K562 (cell line): Measurements from ENCODE around the gene PILRA. TPM values are rescaled to one million over a fixed set of nuclear protein-coding genes. Genes with fewer than 3 reads are reported as not detected.
A peak's percentile ranks its signal among the peaks of the same experiment; 100 is the strongest.

Source experiments
- ATAC-seq: fragments of 200-7000 bp; cut with Tn5 transposase; 3 replicates; pipeline ENCODE4 v1.9.1; 2020; ENCODE audit warnings: moderate library complexity
- BruUV-seq: library from RNA; stranded (reverse); fragments of 400-500 nt; replicated peaks from 2 replicates; lab custom pipeline; 2021; lab: Mats Ljungman, UMichigan
- CTCF ChIA-PET: fragments of 300-600 bp; formaldehyde crosslinking; extraction: SDS; loops from one replicate; lab custom pipeline; 2021; ENCODE audit warnings: low intra/inter-chr PET ratio; lab: Yijun Ruan, JAX
- POLR2A ChIA-PET: fragments of 300-600, 350-650 bp; sonication (Branson Sonifier 250); formaldehyde crosslinking; extraction: SDS; loops from one replicate; lab custom pipeline; 2021; ENCODE audit warnings: antibody characterized with exemption, inconsistent platforms; lab: Yijun Ruan, JAX
- DNase-seq, 4 experiments: peaks; one replicate each; pipeline versions ENCODE4 v3.0.0 to v3.0.0-alpha.2; 2011 to 2018; ENCODE audit warnings: low spot score in 3 of 4, mixed read lengths in 3 of 4; ENCODE audit errors: extremely low read depth in 1 of 4
- FAIRE-seq: peaks from 2 replicates; lab custom pipeline; 2011; peaks lifted over from hg19 to GRCh38; lab: Jason Lieb, UNC
- H2AFZ ChIP-seq: 2 replicates; pipeline ENCODE4 v1.6.0; 2011; ENCODE audit warnings: low read depth, low read length, control low read depth, inconsistent platforms
- H3K27ac ChIP-seq: fragments of 200-600 bp; 3 replicates; pipeline ENCODE4 v1.8.0; 2011; ENCODE audit warnings: low read depth, mild to moderate bottlenecking, control low read depth, inconsistent platforms, low read length, moderate library complexity, mixed read lengths; ENCODE audit errors: extremely low read depth
- H3K27me3 ChIP-seq, 2 experiments: fragments of 300-600 bp in 1 of 2; 2 replicates in 1 of 2; 3 replicates in 1 of 2; pipeline versions ENCODE4 v1.6.0 to v1.8.0; 2011; ENCODE audit warnings: inconsistent platforms in 2 of 2, low read length in 2 of 2, mild to moderate bottlenecking in 1 of 2, mixed read lengths in 1 of 2, moderate library complexity in 1 of 2; ENCODE audit not compliant: control insufficient read depth in 2 of 2, insufficient read depth in 2 of 2
- H3K36me3 ChIP-seq: fragments of 300-600 bp; 3 replicates; pipeline ENCODE4 v1.8.0; 2011; ENCODE audit warnings: mild to moderate bottlenecking, low read length, inconsistent platforms; ENCODE audit not compliant: control insufficient read depth, insufficient read depth
- H3K4me1 ChIP-seq, 2 experiments: fragments of 200-600 bp in 1 of 2; replicated peaks in 1 of 2; 2 replicates in 1 of 2; 3 replicates in 1 of 2; pipeline versions ENCODE4 v1.5.1 to v1.8.0; 2011; ENCODE audit warnings: inconsistent platforms in 2 of 2, low read length in 2 of 2, mild to moderate bottlenecking in 1 of 2, mixed read lengths in 1 of 2, moderate library complexity in 1 of 2; ENCODE audit not compliant: control insufficient read depth in 2 of 2, insufficient read depth in 2 of 2
- H3K4me2 ChIP-seq: 2 replicates; pipeline ENCODE4 v1.6.1; 2011; ENCODE audit warnings: low read length, control low read depth, inconsistent platforms, mixed read lengths; ENCODE audit not compliant: insufficient read depth
- H3K4me3 ChIP-seq: fragments of 200-600 bp; sonication (generic), shearing (Covaris generic); 2 replicates; pipeline ENCODE4 v1.5.1; 2016; ENCODE audit warnings: control low read depth, inconsistent platforms
- H3K79me2 ChIP-seq: fragments of 200-600 bp; 3 replicates; pipeline ENCODE4 v1.8.0; 2011; ENCODE audit warnings: low read length, inconsistent platforms; ENCODE audit not compliant: control insufficient read depth, insufficient read depth
- H3K9ac ChIP-seq, 2 experiments: 2 replicates each; pipeline versions ENCODE4 v1.6.0 to v1.6.1; 2011; ENCODE audit warnings: low read depth in 2 of 2, low read length in 2 of 2, control low read depth in 1 of 2, inconsistent platforms in 1 of 2, mild to moderate bottlenecking in 1 of 2, mixed read lengths in 1 of 2; ENCODE audit not compliant: insufficient read depth in 1 of 2
- H3K9me1 ChIP-seq: one replicate; pipeline ENCODE4 v1.6.0; 2011; ENCODE audit warnings: inconsistent platforms, mild to moderate bottlenecking, low read length, moderate library complexity; ENCODE audit not compliant: control insufficient read depth, insufficient read depth
- H3K9me3 ChIP-seq: replicated peaks from 2 replicates; pipeline ENCODE4 v1.5.1; 2011; ENCODE audit warnings: low read depth, low read length, inconsistent platforms; ENCODE audit not compliant: control insufficient read depth, insufficient read depth
- H4K20me1 ChIP-seq: replicated peaks from 2 replicates; pipeline ENCODE4 v1.6.1; 2011; ENCODE audit warnings: low read length, inconsistent platforms, mixed read lengths; ENCODE audit not compliant: control insufficient read depth, insufficient read depth
- POLR2AphosphoS2 ChIP-seq: IDR thresholded peaks from 2 replicates; pipeline ENCODE4 v1.6.1; 2012; ENCODE audit warnings: low read length, improper control_type of control experiment
- ZBTB33 ChIP-seq: sonication (generic); formaldehyde crosslinking; IDR thresholded peaks from 2 replicates; pipeline ENCODE4 v1.8.1; 2023; ENCODE audit warnings: mild to moderate bottlenecking, missing genetic modification reagents
- WGBS: fragments of 100-300 bp; shearing (Covaris generic); methylation state at CpG from one replicate; pipeline ENCODE4 v1.1.6; 2016; ENCODE audit warnings: low coverage, mixed read lengths; ENCODE audit not compliant: insufficient coverage; ENCODE audit errors: missing lambda C conversion rate; 5-methylcytosine and 5-hydroxymethylcytosine counted together
- in situ Hi-C: fragments of 300-500 bp; cut with MboI; formaldehyde crosslinking; loops from 4 replicates; pipeline ENCODE4 v1.15.0; 2018; ENCODE audit warnings: inconsistent platforms, mixed read lengths
- intact Hi-C: fragments of 100-400 bp; cut with micrococcal nuclease; formaldehyde crosslinking; loops from 2 replicates; pipeline ENCODE4 v1.14.2; 2022
- polyA plus RNA-seq, 8 experiments: library from polyadenylated mRNA; depleted of rRNA in 4 of 8; stranded (reverse) in 5 of 8; unstranded in 3 of 8; fragments of >200 nt; fragmentation: Nextera tagmentation in 2 of 8; fragmentation: Illumina TruSeq in 1 of 8; extraction: Ambion mirVana in 2 of 8; extraction: Trizol in 1 of 8; gene quantifications; 2 replicates each; pipeline versions ENCODE4 v1.2.1 to v1.2.3, GENCODE V29; 2011 to 2014; ENCODE audit warnings: inconsistent platforms in 1 of 8, missing spikeins in 1 of 8
- total RNA-seq, 7 experiments: library from RNA; depleted of rRNA in 6 of 7; stranded (reverse); fragments of >200 nt in 6 of 7; fragmentation: Illumina TruSeq in 2 of 7; extraction: Trizol in 2 of 7; gene quantifications; 2 replicates each; pipeline versions ENCODE4 v1.2.1 to v1.2.3, GENCODE V29; 2011 to 2021; ENCODE audit warnings: low replicate concordance in 1 of 7
- TF ChIP-seq, protein P1 (sequence below), 2 experiments: fragments of 450-650 bp in 1 of 2; sonication (generic) in 1 of 2; formaldehyde crosslinking; conservative IDR thresholded peaks; 2 replicates each; pipeline versions ENCODE4 v1.4.0 to v1.8.1; 2020 to 2022; ENCODE audit warnings: mild to moderate bottlenecking in 1 of 2, missing genetic modification reagents in 1 of 2

PILRA gene
- total and polyA plus RNA-seq, 9 of the 15 experiments (the other 6 are each of a cell fraction or from before 2014, with no cell fraction given) = 0.13 to 1.8 (median 0.62) TPM

GRCh38 chr7:100367251-100367620 lies 6.1 kb upstream of the PILRA start:
- FAIRE-seq (no peak), DNase-seq (no peak), ATAC-seq (no peak)
- BruUV-seq = no TSS peak
- H3K9me3 ChIP-seq = no peaks in the 10 kb centered on the region
- H3K27ac ChIP-seq = no peak overlapping the region
- ChIA-PET POLR2A (interaction anchor here (0.6 kb wide), 1 partner anchor 1395 kb away, joined by 3 read pairs; no protein-coding TSS in a partner anchor), CTCF (no interaction called here)
- no peak overlapping the region for H3K9ac ChIP-seq
- TF ChIP-seq POLR2AphosphoS2 (0 out of 2 replicates have a peak, but pooled peaks have one; percentile 26), ZBTB33 (CRISPR knock-in tag) (peak; percentile 13; the same call in 1 of the 2 replicates)
- TF ChIP-seq, protein P1, sequence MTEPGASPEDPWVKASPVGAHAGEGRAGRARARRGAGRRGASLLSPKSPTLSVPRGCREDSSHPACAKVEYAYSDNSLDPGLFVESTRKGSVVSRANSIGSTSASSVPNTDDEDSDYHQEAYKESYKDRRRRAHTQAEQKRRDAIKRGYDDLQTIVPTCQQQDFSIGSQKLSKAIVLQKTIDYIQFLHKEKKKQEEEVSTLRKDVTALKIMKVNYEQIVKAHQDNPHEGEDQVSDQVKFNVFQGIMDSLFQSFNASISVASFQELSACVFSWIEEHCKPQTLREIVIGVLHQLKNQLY (CRISPR knock-in tag; conservative IDR thresholded peaks at IDR 0.05) = no peak
- no peaks in the 10 kb centered on the region for H4K20me1 ChIP-seq
- peaks cover 4% of the 10 kb centered on the region for H3K9me1 ChIP-seq
- intact Hi-C loops = no loop called here
- H3K4me2 ChIP-seq = no peak overlapping the region
- H3K36me3 ChIP-seq = peaks cover 33% of the 10 kb centered on the region
- H3K4me3 ChIP-seq = no peak overlapping the region
- no peaks in the 10 kb centered on the region for H3K79me2 ChIP-seq
- in situ Hi-C loops = no loop called here
- H3K4me1 ChIP-seq = peaks cover 7 to 18% of the 10 kb centered on the region in 2 experiments; a peak in 4 of 5 replicates
- H2AFZ ChIP-seq = no peak overlapping the region
- 84% methylated on average over 8 of the region's 8 CpGs for WGBS
- H3K27me3 ChIP-seq = no peaks in the 10 kb centered on the region
